ENCODE data around the gene DBH.

DBH gene

DNA sequence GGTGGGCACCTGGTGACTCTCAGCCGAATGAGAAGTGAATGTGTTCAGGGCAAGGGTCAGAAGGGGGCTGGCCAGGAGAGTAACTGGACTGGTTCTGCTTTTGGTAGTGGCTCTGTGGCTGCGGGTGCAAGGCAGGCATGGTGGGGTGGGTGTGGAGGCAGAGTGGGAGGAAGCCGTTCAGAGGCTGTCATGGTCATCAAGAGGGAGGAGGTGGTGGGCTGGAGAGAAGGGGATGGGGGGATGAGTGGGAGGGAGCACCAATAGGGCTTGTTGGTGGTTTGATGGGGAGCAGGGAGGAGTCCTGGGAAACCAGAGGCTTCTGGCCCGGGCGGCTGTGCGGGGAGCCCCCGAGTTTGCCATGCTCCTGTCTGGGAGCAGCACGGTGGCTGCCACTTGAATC, 40.3 kb upstream of the DBH start:
- Mint-ChIP-seq H3K36me3 (ENCODE audit: low read depth) (peaks cover 6% of the 10 kb centered on the region), H3K9me3 (peaks cover 18% of the 10 kb centered on the region)

DNA sequence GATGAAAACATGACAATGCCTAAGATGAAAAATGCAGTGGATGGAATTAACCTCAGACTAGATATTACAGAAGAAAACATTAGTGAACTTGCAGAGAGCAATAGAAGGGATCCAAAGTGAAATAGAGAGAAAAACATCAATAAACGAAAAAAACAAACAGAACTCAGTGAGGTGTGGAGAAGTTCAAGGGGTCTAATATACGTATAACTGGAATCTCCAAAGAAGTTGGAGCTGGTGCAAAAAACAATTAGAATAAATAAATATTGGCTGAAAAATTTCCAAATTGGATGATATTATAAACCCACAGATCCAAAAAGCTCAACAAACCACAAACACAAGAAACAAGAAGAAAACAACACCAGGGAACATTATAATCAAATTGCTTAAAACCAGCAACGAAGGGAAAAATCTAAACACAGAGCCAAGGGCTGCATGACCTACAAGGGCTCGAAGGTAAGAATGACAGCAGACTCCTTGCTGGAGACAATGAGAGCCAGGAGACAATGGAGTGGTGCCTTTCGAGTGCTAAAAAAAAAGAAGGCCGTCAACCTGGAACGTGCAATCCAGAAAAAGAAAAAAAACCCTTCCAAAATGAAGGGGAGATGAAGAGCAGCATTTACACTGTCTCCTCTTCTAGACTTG, 38.7 kb upstream of the DBH start:
- Mint-ChIP-seq H3K4me1 (no peaks in the 10 kb centered on the region), H3K4me3 (no peak overlapping the region), H3K27ac (no peak overlapping the region), H3K36me3 (ENCODE audit: low read depth) (peaks cover 6% of the 10 kb centered on the region), H3K9me3 (peaks cover 18% of the 10 kb centered on the region), H3K27me3 (ENCODE audit: low read depth) (peaks cover 14% of the 10 kb centered on the region)
- TF ChIP-seq, protein P1, sequence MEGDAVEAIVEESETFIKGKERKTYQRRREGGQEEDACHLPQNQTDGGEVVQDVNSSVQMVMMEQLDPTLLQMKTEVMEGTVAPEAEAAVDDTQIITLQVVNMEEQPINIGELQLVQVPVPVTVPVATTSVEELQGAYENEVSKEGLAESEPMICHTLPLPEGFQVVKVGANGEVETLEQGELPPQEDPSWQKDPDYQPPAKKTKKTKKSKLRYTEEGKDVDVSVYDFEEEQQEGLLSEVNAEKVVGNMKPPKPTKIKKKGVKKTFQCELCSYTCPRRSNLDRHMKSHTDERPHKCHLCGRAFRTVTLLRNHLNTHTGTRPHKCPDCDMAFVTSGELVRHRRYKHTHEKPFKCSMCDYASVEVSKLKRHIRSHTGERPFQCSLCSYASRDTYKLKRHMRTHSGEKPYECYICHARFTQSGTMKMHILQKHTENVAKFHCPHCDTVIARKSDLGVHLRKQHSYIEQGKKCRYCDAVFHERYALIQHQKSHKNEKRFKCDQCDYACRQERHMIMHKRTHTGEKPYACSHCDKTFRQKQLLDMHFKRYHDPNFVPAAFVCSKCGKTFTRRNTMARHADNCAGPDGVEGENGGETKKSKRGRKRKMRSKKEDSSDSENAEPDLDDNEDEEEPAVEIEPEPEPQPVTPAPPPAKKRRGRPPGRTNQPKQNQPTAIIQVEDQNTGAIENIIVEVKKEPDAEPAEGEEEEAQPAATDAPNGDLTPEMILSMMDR (IDR thresholded peaks at IDR 0.05; ENCODE audit: unreplicated experiment in 3 of 3) = no peak

More for the DNA sequence above, 40.3 kb upstream of the DBH start:
- H3K27me3 Mint-ChIP-seq (ENCODE audit: low read depth) = peaks cover 10% of the 10 kb centered on the region
- TF ChIP-seq, protein P1 (IDR thresholded peaks at IDR 0.05; ENCODE audit: unreplicated experiment in 3 of 3) = no peak
- no peaks in the 10 kb centered on the region for H3K4me1 Mint-ChIP-seq
- H3K27ac Mint-ChIP-seq = no peak overlapping the region
- no peak overlapping the region for H3K4me3 Mint-ChIP-seq

DNA sequence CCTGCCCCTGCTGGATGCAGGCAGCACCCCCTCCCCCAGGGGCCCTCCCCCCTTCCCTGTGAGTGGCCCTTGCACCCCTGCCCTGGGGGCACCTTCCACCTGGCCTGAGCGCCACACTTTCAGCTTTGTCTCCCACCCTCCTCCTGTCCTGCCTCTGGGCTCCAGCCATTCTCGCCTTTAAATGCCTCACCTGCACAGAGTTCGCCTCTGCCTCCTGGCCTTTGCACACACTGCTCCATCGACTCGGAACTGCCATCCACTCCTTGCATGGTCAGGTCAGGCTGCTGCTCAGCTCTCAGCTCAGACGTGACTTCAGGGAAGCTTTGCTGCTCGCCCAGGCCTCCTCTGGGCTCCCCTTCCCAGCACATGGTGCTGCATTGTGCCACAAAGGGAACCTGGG, 37.2 kb upstream of the DBH start:
- Mint-ChIP-seq H3K36me3 (ENCODE audit: low read depth) (peaks cover 6% of the 10 kb centered on the region), H3K27me3 (ENCODE audit: low read depth) (peaks cover 16% of the 10 kb centered on the region), H3K9me3 (peaks cover 18% of the 10 kb centered on the region), H3K4me1 (no peaks in the 10 kb centered on the region), H3K27ac (no peak overlapping the region), H3K4me3 (no peak overlapping the region)
- TF ChIP-seq, protein P1 (IDR thresholded peaks at IDR 0.05; ENCODE audit: unreplicated experiment in 3 of 3) = no peak

DNA sequence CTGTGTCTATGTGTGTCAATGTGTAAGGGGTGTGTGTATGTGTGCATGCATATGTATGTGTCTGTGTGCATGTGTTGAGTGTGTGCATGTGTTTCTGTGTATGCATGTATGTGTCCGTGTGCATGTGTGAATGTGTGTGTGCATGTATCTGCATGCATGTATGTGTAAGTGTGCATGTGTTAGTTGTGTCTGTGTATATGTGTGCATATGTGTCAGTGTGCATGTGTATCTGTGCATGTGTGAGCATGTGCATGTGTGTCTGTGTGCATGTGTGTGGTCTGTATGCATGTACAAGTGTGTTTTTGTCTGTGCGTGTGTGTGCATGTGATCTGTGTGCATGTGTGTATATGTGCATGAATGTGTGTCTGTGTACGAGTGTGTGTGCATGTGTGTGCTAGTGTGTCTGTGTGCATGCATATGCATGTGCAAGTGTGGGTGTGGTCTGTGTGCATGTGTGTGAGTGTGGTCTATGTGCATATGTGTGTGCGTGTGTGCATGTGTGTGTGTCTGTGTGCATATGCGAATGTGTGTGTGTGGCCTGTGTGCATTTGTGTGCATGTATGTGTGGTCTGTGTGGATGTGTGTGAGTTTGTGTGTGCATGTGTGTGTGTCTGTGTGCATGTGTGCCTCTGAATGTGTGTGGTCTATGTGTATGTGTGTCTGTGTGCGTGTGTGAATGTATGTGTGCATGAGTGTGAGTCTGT, 36.5 kb upstream of the DBH start:
- TF ChIP-seq, protein P1 (IDR thresholded peaks at IDR 0.05; ENCODE audit: unreplicated experiment in 3 of 3) = no peak
- peaks cover 16% of the 10 kb centered on the region for H3K9me3 Mint-ChIP-seq

DNA sequence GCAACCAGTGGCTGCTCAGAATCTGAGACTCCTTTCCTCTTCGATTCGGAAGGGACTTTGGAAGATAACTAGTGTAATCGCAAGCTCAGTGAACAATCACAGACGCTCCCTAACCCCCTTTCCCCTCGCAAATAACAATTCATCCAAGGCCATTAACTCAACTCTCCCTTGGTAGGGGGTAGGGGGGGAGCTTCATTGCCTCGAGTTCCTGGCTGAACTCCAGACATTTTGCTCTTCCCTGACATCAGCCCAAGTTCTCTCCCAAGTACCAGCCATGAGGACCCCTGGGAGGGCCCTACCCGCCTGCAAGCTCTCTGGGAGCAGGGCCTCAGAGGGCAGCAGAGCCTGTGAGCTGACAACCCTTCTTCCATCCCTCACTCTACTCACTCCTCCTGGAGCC, 35.4 kb upstream of the DBH start:
- H3K9me3 Mint-ChIP-seq = peaks cover 16% of the 10 kb centered on the region
- H3K4me1 Mint-ChIP-seq = no peaks in the 10 kb centered on the region
- no peak overlapping the region for H3K4me3 Mint-ChIP-seq
- TF ChIP-seq, protein P1 (IDR thresholded peaks at IDR 0.05; ENCODE audit: unreplicated experiment in 3 of 3) = no peak
- no peak overlapping the region for H3K27ac Mint-ChIP-seq
- H3K36me3 Mint-ChIP-seq (ENCODE audit: low read depth) = peaks cover 6% of the 10 kb centered on the region
- H3K27me3 Mint-ChIP-seq (ENCODE audit: low read depth) = peaks cover 20% of the 10 kb centered on the region

More for the DNA sequence above, 36.5 kb upstream of the DBH start:
- no peak overlapping the region for H3K27ac Mint-ChIP-seq
- peaks cover 18% of the 10 kb centered on the region for H3K27me3 Mint-ChIP-seq (ENCODE audit: low read depth)
- H3K4me3 Mint-ChIP-seq = no peak overlapping the region
- peaks cover 6% of the 10 kb centered on the region for H3K36me3 Mint-ChIP-seq (ENCODE audit: low read depth)
- H3K4me1 Mint-ChIP-seq = no peaks in the 10 kb centered on the region

DNA sequence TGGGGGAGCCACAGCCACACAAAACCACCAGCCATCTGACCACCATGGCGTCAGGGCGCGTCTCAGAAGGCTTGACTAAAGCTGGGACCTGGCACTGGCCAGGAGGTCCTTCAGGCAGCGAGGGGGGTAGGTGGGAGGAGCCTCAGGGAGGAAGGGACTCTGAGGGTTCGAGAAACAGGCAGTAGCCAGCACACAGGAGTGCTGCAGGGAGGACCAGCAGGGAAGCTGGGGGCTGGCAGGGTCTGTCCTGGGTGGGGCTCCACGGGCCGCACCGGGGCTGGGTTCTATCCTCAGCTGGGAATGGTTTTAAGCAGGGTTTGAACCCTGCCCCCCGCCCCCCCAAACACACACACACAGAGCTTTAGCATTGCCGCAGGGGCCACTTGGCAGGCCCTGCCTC, 34.4 kb upstream of the DBH start:
- Mint-ChIP-seq H3K9me3 (peaks cover 11% of the 10 kb centered on the region), H3K36me3 (ENCODE audit: low read depth) (peaks cover 6% of the 10 kb centered on the region), H3K27ac (no peak overlapping the region), H3K4me3 (no peak overlapping the region), H3K27me3 (ENCODE audit: low read depth) (peaks cover 30% of the 10 kb centered on the region), H3K4me1 (no peaks in the 10 kb centered on the region)
- TF ChIP-seq, protein P1 (IDR thresholded peaks at IDR 0.05; ENCODE audit: unreplicated experiment in 3 of 3) = no peak

Measured in nephron (organoid).